8988T (cell line): Measurements from ENCODE around the gene CRYGD.
"Not testable (repeated sequence)": the region's sequence is repeated elsewhere in the genome, so short reads cannot be mapped to it uniquely, and the experiment has no call there.

ENCODE experiments used
- DNase-seq: peaks from one replicate; pipeline ENCODE4 v3.0.0; 2011

CRYGD gene

DNA sequence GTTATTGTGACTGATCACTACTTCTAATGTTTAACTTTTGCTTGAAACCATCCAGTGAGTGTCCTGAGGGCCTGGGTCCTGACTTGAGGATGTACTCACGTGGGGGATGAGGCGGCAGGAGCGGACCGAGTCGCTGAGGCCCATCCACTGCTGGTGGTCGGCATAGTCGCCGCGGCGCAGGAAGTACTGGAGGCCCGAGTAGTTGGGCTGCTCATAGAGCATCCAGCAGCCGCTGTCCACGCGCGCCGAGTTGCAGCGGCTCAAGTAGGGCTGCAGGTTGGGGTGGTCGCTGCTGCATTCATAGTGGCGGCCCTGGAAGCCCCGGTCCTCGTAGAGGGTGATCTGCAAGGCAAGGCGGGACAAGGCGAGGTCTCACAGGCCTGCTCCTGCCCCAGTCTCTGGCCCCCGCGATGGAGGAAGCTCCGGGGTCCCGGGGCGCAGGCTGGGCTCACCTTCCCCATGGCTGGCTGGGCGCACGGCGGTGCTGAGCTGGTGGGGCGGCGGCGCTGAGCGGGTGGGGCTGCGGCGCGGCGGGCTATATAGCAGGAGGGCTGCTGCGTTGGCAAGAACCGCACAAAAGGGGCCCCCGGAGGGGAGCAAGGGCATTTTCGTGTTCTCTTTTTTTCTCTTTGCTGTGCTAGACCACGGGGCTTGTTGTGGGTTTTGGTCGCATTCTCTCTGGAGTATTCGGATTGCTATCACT is at the start of gene CRYGD:
Gene CRYGD, minus strand, starts transcription at position 512 of the 703 bp plus-strand sequence. Its CDS starts 51 bp downstream, at position 461.
- DNase-seq, result not testable (repeated sequence)

DNA sequence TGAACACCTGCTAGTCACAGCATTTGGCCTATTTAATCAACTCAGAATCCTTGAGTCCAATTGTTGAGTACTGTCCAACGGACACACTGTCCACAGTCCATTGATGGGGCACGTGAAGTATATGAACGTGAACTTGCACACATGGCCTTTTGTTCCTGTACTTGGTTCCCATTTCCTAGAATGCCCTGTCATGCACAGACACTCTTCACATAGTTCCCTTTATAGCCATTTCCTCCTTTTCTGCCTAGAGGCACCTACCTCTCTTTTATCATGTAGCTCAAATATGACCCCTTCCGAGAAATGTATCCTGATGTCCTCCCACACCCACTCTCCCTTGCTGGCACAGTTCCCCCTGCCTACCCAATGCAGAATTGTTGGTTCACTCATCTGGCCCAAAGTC is 47.8 kb upstream of the CRYGD start:
- no peak for DNase-seq

DNA sequence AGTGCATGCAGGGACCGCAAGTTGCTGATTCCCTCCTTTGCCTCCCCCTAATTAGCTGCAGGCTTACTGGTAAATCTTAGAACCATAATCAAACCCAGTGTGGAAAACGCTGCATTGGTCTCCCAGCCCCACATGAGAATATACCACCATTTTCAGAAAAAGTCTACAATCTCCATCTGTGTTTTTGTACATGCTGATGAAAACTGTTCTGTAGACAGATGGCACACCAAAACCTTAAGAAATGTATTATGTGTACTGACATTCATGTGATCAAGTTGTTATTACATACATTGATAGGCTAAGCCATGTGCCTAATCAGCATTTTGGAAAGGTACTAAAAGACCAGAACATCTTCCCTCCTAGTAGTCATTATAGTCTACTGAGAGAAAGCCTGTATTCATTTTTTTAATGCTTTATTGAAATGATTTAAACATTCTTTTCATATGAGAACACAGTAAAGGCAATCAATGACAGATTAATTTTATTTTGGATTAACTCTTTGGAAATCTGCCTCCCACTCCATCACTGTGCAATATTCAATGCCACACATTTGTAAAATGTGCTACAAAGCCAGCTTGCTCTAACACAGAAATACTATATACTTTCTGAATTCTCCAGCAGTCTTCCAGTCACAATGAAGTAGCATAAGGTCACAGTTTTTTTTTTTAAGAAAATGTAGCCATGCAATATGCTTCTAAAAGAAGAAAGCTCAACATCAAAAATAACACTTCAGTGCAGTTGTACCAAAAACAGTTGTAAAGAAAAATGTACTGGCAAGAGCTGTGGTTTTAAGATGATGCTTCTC is 40.8 kb upstream of the CRYGD start:
- DNase-seq, result no peak

DNA sequence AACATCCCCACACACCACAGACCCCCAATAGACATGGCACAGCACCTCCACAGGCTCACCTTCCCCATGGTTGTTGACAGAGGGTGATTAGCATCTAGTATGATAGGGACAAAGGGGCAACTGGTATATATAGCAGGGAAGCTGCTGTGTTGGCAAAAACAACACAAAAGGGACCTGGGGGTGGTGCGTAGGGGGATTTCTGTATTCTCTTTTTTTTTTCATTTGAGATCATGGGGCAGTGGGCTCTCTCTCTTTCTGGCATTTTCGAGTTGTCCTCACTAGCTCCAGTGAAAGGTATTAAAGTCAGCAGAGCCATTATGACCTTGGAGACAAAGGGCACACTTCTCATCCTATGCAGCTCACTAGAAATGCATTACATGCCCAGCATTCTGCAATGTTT is 39.2 kb upstream of the CRYGD start, which contains the start of gene CRYGA:
Gene CRYGA, minus strand, starts transcription at position 101 of the 400 bp plus-strand sequence. Its CDS starts 33 bp downstream, at position 68.
- DNase-seq, result no peak

DNA sequence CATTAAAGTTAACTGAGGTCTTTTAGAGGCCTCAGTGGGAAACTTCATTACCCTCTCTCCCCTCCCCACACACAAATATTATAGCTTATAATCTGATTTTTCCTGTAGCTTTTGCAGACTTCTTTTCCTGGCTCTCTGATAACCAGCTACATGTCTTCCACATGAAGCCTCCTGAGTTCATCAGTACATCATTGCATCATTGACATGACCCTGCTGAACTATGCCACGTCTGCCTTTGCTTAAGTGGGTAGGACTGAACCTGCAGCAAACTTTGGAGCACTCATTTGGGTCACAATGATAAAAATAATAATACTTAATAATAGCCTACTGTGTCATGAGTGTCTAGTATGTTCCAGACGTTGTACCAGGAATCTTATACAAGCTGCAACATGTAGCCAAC is 32.1 kb upstream of the CRYGD start:
- DNase-seq, result no peak

DNA sequence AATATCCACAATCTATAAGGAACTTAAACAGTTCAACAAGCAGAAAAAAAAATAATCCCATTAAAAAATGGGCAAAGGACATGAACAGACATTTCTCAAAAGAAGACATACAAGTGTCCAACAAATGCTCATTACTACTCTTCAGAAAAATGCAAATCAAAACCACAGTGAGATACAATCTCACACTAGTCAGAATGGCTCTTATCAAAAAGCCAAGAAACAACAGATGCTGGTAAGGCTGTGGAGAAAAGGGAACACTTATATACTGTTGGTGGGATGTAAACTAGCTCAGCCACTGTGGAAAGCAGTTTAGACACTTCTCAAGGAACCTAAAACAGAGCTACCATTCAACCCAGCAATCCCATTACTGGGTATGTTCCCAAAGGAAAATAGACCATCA is 28.8 kb upstream of the CRYGD start:
- no peak for DNase-seq

- no peak for DNase-seq
Measured at GRCh38 chr2:208150956-208151355, 26.6 kb upstream of the CRYGD start.

- no peak for DNase-seq
Measured at GRCh38 chr2:208150094-208150493, 25.8 kb upstream of the CRYGD start.

DNA sequence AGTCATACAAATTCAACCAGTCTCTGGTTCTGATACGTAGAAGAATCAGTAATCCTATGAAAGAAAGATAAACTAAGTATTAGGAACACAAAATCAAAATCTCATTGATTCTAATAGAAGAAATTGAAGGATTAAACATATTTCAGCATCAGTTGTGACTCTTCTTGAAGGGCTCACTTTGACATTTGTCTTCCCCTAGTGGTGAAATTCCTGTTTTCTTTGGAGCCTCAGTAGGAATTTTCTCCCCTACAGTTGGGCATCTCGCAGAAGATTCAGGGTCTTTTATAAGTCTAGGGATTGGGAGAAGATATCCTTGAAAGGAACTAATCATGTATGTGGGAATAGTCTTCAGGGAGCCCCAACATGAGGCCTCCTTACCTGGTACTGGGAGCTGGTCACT is 24.5 kb upstream of the CRYGD start:
- no peak for DNase-seq

DNA sequence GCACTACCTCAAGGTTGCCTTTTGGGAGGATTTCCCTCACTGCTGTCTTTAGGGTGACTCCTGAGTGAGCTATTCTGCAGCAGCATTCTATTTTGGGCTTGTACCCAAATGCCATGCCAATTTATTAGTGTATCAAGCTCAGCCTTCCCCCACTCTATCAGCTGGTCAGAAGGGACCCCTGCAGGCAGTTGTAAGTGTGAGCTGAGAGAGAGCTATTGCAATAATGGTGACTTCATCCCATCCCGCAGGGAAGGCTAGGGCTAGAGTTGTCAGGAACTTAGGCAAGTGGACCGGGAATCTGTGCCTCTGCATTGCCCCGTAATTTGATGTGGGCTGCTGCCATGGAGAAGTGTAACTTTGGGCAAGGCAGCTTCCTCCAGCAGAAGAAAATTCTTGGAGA is 23.4 kb upstream of the CRYGD start:
- DNase-seq, result no peak

GRCh38 chr2:208147008-208147407 is 22.7 kb upstream of the CRYGD start:
- no peak for DNase-seq

DNA sequence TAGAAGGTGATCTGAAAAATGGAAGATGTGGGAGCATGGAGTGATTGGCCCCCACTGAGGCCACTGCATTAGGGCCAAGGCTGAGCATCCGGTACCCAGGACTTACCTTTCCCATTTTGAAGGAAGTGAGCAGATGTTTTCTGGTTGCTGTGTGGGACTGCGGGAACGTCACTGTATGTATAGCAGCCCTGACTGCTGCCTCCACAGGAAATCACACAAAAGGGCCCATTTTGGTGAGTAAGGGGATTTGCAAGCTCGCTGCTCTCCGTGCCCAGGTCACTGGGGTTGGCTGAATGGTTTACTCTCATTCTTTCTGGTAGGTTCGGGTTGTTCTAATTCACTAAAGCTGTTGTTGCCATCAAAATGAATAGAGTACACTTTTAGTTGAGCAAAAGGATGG is 21.7 kb upstream of the CRYGD start, which contains the start of gene CRYGB:
Gene CRYGB, minus strand, starts transcription at position 153 of the 400 bp plus-strand sequence. Its CDS starts 38 bp downstream, at position 115.
- DNase-seq, result no peak

DNA sequence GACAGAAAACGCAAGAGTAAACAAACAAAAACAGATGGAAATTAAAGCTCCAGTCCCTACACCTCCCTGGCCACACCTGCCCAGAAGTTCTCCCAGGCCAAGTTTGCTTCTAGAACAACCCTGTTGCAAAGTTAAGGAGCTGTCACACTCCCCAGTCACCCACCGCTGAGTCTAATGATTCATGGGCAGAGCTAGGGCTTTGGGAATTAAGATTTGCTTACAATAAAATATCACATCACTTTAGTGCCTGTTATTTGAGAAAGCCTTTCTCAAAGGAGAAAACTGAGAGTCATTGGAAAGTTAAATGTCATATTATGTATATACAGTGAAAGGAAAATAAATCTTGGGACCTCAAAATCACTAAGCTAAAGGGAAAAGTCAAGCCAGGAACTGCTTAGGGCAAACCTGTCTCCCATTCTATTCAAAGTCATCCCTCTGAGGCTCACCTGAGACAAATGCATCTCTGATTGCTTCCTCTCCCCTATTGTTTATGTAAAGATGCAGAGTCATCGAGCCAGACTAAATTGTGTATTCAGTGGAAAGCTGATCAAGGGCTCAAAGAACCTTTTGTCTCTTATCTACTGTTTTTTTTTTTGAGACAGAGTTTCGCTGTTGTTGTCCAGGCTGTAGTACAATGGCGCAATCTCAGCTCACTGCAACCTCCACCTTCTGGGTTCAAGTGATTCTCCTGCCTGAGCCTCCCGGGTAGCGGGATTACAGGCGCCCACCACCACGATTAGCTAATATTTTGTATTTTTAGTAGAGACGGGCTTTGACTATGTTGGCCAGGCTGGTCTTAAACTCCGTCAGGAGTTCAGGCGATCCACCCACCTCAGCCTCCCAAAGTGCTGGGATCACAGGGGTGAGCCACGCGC is 18.8 kb upstream of the CRYGD start:
- no peak for DNase-seq

GRCh38 chr2:208142240-208142924 is 18.1 kb upstream of the CRYGD start:
- no peak for DNase-seq

GRCh38 chr2:208139447-208139846 is 15.1 kb upstream of the CRYGD start:
- no peak for DNase-seq

- not testable (repeated sequence) for DNase-seq
Measured at GRCh38 chr2:208138334-208138733, 14.0 kb upstream of the CRYGD start.

GRCh38 chr2:208136716-208137094 is 12.4 kb upstream of the CRYGD start:
- DNase-seq, result no peak

DNA sequence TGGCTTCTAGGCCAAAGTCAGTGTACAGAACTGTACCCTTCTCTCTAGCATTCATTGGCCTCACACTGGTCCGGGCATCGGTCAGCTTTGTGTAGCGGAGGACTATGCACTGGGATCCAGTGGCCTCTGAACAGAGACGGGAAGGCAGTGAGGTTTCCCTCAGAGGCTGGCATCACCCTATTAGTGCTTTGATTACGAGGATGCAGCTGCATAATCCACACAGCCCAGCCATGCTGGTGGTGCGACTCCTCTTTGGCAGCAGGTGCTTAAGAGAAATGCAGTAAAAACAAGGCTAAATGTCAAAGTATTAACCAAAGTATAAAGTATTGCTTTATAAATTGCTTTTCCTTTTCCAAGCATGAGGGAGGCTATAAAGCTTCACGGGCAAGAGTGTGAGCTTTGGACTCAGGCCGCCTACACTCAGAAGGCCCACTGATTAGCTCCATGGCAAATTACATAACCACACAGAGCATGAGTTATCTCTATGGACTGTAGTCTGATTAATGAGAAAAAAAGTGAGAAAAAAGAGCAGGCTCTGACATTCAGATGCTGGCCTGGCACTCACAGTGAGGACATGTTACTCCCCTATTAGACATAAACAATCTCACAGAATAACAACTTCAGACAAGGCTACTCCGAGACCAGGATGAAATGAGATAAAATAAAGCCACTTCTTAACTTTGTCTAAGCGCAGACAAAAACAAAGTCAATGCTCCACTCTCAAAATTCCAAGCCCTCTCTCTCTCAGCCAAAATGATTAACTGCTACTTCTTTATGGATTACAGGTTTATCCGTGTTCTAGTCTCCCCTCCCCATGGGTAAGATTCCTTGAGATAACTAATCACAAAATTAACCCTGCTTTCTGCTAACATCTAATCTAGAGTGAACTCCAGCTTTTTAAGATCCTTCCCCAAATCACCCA is 11.7 kb upstream of the CRYGD start:
- no peak for DNase-seq

GRCh38 chr2:208134928-208135586 is 10.7 kb upstream of the CRYGD start:
- DNase-seq, result no peak

GRCh38 chr2:208130712-208131110 is 6.4 kb upstream of the CRYGD start:
- no peak for DNase-seq
